DMS53 treated with DMSO at 0.1 percent for 48 hours (cell line): Measurements from ENCODE around the gene OGT.
"Not testable (repeated sequence)": the region's sequence is repeated elsewhere in the genome, so short reads cannot be mapped to it uniquely, and the experiment has no call there.

ENCODE experiments used
- DNase-seq: peaks from one replicate; lab custom pipeline; 2025; ENCODE audit not compliant: unreplicated experiment; lab: John Stamatoyannopoulos, UW

The OGT gene

DNA sequence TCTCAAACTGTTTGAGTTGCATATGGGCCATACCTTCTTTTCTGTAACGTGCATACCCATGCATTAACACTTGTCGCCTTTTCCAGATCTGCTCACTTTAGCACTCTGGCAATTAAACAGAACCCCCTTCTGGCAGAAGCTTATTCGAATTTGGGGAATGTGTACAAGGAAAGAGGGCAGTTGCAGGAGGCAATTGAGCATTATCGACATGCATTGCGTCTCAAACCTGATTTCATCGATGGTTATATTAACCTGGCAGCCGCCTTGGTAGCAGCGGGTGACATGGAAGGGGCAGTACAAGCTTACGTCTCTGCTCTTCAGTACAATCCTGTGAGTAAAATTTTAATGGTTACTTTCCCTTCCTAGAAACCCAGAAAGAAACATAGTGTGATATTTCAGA, 4.8 kb downstream of the OGT start:
- DNase-seq, result no peak

GRCh38 chrX:71540801-71541200, 7.9 kb downstream of the OGT start:
- DNase-seq, result no peak

DNA sequence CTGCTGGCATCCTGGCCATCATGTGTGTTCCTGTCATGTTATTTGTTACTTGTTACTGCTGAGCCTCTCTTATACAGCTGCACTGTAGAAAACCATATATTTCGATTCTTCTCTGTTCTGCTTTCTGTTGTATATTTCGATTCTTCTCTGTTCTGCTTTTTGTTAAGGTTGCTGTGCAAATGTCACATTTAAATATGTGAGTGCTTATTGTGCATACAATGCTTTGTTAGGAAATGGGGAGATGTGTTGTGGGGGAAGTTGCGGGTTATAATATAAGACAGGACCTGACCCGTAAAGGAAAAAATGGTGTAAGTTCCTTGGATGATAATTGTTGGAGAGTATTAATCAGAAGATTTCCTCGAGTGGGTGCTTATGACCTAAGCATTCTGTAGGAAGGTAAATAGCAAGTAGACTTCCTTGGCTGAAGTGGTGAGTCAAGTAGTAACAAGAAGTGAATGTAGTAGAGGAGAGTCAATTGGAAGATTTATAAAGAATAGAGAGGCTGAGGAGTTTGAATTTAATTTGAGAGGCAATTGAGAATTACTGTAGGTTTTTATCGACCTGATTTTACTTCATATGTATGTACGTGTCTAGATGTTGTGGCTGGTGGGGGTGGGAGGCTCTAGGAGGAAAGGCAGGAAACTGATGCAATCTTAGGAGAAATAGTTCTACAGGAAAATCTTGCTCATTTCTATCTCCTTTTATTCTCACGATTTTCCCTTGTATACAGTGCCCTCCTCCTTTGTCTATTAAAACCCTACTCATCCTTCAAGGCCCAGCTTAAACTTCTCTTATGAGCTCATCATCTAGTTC, 8.5 kb downstream of the OGT start:
- no peak for DNase-seq

DNA sequence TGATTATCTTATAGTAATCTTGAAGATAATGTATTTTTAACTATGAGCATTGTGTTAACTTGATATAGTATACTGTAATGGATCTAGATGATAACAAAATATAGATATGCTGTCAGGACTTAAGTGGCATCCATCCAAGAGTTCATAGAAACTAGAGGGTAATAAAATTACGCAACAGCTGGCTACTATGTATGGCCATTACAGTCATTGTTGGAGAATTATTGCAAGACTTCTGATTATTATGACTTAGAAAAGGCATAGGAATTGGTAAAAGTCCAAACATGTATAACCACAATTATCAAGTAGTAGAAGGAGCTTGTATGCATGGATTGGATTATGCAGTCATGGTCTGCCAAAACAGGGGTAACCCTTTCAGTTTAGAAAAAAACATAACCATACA, 9.5 kb downstream of the OGT start:
- DNase-seq, result no peak

- no peak for DNase-seq
Measured at GRCh38 chrX:71542825-71543224, 9.9 kb downstream of the OGT start.

- DNase-seq, result peak; percentile 64
Measured at GRCh38 chrX:71543316-71543715, 10.4 kb downstream of the OGT start.

GRCh38 chrX:71545364-71545763, 12.5 kb downstream of the OGT start:
- DNase-seq, result no peak

GRCh38 chrX:71546879-71547278, 14.0 kb downstream of the OGT start:
- DNase-seq, result no peak

- DNase-seq, result no peak
Measured at GRCh38 chrX:71547339-71547738, 14.4 kb downstream of the OGT start.

- no peak for DNase-seq
Measured at GRCh38 chrX:71549986-71550385, 17.1 kb downstream of the OGT start.

DNA sequence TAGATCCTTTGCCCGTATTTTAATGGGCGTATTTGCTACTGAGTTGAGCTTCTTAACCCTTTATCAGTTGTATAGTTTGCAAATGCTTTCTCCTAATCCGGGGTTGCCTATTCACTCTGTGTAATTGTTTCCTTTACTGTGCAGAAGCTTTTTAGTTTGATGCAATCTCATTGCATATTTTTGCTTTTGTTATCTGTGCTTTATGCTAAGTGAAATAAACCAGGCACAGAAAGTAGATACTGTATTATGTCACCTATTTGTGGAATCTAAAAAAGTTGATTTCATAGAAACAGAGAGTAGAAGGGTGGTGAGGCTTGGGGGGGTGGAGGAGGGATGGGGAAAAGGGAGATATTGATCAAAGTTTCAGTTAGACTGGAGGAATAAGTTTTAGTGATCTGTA, 17.7 kb downstream of the OGT start:
- no peak for DNase-seq

GRCh38 chrX:71556036-71556435, 23.1 kb downstream of the OGT start:
- no peak for DNase-seq

GRCh38 chrX:71558920-71559319, 26.0 kb downstream of the OGT start:
- no peak for DNase-seq

DNA sequence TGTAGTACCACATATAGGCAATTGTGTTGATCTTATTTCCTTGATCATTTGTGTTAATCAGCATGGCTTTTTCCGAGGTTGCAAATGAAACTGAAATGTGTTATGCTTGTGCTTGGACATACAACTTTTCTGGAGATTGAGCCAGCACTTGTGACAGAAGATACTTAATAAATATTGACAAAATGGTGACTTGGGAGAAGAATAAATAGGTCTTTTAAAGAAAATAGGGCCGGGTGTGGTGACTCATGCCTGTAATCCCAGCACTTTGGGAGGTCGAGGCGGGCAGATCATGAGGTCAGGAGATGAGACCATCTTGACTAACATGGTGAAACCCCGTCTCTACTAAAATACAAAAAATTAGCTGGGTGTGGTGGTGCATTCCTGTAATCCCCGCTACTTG, 26.9 kb downstream of the OGT start:
- DNase-seq, result peak; percentile 8

DNA sequence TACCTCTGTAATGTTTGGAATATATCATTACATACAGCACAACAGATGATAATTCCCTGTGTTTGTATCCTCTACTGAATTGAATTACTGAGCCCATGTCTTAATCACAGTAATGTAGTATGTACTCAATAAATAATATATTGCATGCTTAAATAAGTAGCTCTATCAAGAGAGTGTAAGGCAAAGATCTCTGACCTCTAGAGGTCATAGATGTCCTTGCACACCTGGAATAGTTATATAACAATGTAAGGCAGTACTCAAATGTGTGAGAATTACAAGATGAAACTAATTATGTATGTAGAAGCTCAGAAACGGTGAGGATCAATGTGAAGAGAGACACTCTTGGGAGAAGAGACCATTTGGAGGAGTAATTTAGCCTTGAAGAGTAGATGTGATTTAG, 31.0 kb downstream of the OGT start:
- DNase-seq, result no peak

GRCh38 chrX:71565474-71566041, 32.7 kb downstream of the OGT start:
- DNase-seq, result no peak

DNA sequence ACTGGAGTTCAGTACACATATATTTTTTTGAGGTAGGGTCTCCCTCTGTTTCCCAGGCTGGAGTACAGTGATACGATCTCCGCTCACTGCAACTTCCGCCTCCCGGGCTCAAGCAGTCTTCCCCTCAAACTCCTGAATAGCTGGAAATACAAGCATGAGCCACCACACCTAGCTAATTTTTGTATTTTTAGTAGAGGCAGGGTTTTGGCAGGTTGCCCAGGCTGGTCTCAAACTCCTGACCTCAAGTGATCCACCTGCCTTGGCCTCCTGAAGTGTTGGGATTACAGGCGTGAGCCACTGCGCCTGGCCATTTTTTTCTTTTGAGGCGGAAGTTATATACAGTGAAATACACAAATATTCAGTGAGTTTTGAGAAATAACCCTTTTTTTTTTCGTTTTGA, 38.5 kb downstream of the OGT start:
- DNase-seq, result not testable (repeated sequence)

GRCh38 chrX:71573590-71573989, 40.7 kb downstream of the OGT start:
- no peak for DNase-seq

GRCh38 chrX:71577682-71578081, 44.8 kb downstream of the OGT start:
- no peak for DNase-seq

- no peak for DNase-seq
Measured at GRCh38 chrX:71578253-71579135, 45.6 kb downstream of the OGT start, which contains the start of gene GCNA. Gene GCNA (plus strand): TSS chrX:71578437. CDS start chrX:71580822, 2,385 bp downstream.

DNA sequence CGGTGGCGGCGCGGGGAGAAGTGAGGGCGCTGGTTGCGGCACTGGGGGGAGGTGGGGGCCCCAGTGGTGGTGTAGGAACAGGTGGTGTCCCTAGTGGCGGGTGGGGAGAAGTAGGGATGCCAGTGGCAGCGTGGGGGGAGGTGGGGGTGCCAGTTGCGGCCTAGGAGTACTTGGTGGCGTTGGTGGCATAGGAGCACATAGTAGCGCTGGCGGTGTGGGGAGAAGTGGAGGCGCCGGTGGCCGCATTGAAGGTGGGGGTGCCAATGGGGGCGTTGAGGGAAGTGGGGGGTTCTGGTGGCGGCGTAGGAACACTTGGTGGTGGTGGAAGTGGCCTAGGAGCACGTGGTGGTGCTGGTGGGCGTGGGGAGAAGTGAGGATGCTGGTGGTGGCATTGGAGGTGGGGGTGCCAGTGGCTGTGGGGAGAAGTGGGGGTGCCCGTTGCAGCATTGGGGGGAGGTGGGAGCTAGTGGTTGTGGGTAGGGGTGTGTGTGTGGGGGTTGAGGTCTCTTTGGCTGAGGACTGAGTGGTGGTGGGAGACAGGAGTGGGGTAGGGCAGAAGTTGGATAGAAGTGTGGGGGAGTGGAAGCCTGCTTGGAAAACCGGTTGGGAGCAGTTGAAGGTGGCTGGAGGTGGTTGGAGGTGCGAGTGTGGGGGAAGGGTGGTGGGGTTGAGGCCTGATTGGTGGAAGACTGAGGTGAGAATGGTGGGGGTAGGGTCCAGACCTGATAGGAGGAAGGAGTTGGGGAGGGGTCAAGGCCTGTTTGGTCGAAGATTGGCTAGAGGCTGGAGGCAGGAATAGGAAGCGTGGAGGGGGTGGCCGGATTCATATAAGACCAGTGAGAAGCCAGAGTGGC, 46.5 kb downstream of the OGT start:
- DNase-seq, result no peak
